NCI-H510A (cell line): ENCODE measurements around the gene KIF2A.
"Not testable (repeated sequence)": the region's sequence is repeated elsewhere in the genome, so short reads cannot be mapped to it uniquely, and the experiment has no call there.

ENCODE experiments used
- DNase-seq: peaks from one replicate; lab custom pipeline; 2025; lab: John Stamatoyannopoulos, UW

KIF2A gene

DNA sequence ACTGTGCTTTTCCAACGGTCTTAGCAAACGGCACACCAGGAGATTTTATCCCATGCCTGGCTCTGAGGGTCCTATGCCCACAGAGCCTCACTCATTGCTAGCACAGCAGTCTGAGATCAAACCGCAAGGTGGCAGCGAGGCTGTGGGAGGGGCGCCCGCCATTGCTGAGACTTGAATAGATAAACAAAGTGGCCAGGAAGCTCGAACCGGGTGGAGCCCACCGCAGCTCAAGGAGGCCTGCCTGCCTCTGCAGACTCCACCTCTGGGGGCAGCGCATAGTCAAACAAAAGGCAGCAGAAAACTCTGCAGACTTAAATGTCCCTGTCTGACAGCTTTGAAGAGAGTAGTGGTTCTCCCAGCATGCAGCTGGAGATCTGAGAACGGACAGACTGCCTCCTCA lies 14.2 kb upstream of the KIF2A start:
- DNase-seq = not testable (repeated sequence)

- no peak for DNase-seq
Measured at GRCh38 chr5:62296998-62297397, 9.0 kb upstream of the KIF2A start.

DNA sequence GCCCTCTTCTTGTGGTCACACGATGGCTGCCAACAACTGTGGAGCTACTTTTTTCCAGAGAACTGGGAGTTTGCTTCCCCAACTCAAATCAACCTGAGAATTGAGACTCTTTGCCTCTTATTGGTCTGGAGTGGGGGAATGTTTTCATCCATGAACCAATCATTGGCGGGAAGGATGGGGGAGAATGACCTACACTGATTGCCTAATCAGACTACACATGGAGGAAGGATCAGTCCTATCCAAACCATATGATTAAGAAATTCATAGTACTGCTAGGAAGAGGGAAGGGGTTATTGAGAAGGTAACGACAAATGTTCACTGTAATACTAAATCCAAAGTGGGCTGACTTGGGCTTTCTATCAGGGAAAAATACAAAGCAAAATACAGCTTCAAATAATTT lies 7.9 kb upstream of the KIF2A start:
- no peak for DNase-seq

- no peak for DNase-seq
Measured at GRCh38 chr5:62299101-62299500, 6.9 kb upstream of the KIF2A start.

- DNase-seq = no peak
Measured at GRCh38 chr5:62299600-62299999, 6.4 kb upstream of the KIF2A start.

- no peak for DNase-seq
Measured at GRCh38 chr5:62305358-62305714, 670 bp upstream of the KIF2A start.

DNA sequence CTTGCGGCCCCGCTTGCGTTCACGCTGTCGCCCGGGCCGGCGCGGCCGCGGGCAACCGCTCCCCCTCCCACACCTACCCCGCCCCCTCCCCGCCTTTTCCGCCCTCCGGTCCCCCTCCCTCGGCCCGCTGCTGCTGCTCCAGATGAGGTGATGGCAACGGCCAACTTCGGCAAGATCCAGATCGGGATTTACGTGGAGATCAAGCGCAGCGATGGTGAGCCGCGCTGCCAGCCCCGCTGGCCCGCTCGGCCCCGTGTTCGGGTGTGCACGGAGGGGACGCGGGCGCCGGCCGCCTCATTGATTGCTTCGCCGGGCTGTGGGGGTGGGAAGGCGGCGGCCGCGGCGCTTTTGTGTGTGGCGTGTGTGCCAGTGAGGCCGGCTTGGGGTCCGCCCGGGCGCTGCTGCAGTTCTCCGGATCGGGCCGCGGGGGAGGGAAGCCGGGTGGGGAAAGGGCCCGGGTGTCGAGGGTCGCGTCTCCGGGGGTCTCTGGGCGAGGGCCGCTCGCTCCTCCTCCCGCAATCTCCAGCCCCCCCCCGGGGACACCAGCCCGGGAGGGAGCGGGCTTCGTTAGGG lies 403 bp downstream of the KIF2A start:
- no peak for DNase-seq

- no peak for DNase-seq
Measured at GRCh38 chr5:62306896-62307689, 1.1 kb downstream of the KIF2A start.

DNA sequence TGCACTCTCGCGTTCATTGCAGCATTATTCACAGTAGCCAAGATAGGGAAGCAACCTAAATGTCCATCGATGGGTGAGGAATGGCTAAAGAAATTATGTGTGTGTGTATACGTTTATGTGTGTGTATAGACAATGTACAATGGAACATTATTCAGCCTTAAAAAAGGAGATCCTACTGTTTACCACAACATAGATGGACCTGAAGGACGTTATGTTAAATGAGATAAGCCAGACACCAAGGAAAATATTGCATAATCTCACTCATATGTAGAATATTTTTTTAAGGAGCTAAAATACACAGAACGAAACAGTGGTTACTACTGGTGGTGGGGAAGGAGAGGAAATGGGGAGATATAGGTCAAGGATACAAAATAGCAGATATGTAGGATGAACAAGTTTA lies 2.4 kb downstream of the KIF2A start:
- no peak for DNase-seq

DNA sequence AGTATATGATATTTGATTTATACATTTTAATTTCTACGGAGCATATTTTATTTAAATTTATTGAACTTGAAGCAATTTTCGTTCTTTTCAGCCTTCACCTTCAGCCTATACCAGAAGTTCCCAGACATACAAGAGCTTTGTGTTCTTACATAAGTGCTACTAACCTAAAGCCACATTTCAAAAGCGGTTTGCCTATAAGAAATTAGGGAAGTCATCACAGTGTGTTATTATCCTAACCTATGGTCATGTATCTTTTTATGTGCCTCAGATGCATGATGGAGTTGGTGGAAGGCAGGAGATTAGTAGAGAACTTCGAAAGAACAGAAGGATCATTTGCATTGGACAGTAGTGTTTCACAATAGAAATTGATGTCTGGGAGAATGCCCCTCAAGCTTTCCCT lies 3.1 kb downstream of the KIF2A start:
- no peak for DNase-seq

DNA sequence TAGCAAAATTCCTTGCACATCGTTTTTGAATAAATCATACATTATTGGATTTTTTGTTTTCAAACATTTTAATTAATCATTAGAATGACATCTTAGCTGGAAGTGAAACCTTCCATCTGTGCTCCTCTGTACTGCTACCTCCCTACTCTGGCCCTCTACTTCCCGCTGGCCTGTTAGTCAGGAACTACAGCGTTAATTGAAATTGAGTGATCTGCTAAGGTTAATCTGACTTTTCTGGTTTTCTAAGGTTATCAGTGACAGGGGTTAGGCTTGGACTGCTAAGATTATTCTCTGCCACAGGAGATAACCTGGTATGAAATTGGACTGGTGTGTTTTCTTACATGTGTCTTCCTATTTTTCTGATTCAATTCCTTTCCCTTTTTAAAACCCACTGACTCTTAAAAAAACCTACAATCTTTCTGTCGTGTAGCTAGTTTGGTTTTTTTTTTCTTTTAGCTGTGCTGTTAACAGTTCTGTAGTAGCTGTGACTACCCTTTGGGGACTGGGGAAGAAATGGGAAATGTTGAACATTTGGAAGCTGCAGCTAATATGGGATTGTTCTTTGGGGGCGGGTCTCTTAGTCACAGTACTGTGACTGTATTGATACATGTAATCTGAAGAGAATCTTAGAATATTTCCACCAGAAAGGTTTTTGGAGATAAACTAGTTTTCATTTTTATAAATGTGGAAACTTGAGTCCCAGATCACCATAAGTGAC lies 4.6 kb downstream of the KIF2A start:
- no peak for DNase-seq

GRCh38 chr5:62312036-62312435 lies 6.0 kb downstream of the KIF2A start:
- DNase-seq = no peak

DNA sequence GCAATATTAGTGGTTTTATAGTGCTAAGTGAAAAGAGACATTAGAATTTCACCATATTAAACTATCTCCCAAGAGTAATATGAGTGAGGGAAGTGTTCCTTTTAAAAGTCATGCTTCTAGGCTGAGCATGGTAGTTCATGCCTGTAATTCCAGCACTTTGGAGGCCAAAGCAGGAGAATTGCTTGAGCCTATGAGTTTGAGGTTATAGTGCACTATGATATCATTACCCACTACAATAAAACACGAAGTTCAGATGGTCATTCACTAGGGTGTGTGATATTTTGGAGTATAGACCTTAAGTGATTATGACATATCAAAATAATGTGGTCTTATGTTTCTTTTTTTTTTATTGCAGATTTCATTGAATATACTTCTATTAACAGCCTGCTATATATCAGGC lies 6.7 kb downstream of the KIF2A start:
- no peak for DNase-seq

DNA sequence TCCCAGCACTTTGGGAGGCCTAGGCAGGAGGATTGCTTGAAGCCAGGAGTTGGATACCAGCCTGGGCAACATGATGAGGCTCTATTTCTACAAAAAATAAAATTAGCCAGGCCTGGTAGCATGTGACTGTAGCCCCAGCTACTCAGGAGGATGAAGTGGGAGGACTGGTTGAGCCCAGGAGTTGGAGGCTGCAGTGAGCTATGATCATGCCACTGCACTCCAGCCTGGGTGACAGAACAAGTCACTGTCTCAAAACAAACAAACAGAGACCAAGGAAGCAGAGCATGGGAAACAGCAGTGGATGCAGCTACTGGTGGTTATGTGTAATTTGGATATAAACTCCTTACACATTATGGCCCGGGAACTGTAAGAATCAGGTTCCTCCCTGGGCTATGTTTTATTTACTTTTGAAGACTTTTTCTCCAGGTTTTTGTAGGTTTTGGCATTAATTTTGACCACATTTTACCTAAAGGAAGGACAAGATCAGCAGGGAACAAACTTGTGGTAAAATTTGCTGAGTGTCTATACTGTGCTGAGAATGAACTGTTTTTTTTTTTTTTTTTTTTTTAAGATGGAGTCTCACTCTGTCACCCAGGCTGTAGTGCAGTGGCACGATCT lies 8.3 kb downstream of the KIF2A start:
- no peak for DNase-seq

DNA sequence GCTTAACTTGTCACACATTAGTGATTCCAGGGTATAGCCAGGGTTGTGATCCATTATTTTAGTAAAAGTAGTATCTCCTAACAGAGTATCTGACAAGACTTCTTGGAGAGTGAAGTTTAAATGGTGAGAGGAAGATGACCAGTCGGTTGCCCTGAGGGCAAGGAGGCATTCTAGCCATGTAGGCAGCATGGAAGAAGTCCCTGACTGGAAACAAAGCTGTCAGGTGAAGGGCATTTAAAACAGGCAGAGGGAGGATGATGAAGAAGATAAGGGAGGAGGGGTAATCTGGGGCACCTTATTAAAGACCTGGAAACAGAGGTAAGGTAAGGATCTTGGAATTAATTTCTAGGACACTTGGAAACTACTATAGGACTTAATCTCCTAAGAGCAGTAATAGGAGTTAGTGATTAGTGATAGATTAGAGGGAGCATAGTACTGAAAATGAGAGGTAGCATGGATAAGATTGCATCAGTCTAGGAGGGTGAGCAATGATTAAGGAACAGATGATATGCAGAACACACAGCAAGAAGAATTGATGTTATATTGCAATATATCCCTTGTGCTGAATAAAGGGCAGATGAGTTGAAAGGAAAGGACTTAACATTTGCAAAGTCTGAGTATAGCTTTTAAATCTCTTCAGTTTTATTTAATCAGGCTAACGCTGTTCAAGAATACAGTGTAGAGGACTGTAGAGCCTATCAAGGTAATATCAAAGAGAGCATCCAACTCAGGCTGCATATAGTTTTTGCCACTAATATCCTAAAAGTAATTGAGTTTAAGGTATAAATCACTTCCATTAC lies 9.6 kb downstream of the KIF2A start:
- no peak for DNase-seq

- DNase-seq = no peak
Measured at GRCh38 chr5:62316176-62316502, 10.1 kb downstream of the KIF2A start.

DNA sequence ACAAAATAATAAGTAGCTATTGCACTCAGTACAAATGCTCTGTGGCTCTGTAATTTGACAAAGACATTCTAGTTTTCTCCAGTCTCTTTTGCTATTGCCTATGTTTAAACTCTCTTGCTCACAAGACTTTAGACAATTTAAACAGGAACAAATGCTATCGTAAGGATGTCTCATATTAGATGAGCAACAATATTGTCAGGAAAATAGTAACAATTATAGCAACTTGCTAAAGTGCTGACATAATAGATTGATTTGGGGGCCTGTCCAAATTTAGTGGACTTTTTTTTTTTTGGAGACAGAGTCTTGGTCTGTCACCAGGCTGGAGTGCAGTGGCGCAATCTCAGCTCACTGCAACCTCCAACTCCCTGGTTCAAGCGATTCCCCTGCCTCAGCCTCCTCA lies 11.8 kb downstream of the KIF2A start:
- no peak for DNase-seq

DNA sequence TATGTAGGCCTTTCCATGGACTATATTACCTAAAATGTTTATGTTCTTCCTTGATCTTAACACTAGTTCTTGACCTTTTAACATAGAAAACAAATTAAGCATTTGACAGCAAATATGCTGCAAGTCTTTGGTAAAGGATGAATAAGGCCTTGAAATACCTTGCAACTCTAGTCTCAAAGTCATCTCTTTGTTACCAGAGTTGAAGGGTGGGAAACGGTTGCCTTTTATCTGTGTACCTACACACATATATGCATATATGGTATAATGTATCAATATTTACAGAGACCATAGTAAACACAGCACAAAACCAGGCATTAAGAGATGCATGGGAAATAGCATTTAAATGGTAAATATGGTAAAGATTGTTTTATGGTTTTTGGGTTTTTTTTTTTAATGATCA lies 16.5 kb downstream of the KIF2A start:
- DNase-seq = no peak

DNA sequence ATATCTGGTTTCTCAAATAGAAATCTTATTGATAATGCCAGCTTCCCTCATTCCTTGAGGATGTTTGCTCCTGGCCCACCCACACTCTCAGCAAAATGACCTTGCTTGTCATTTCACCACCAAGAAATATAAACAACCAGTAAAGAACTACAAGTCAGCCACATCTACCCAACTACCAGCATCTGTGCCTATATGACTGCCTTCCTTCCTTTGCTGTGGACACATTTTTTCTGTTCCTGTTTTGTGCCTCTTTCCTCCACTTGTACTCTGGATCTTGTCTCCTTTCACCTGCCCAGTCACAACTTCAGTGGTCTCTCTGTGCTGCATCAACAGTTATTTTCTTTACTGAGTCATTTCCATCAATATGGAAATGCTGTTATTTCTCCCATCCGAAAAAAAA lies 20.3 kb downstream of the KIF2A start:
- DNase-seq = no peak

GRCh38 chr5:62326702-62327101 lies 20.7 kb downstream of the KIF2A start:
- no peak for DNase-seq

DNA sequence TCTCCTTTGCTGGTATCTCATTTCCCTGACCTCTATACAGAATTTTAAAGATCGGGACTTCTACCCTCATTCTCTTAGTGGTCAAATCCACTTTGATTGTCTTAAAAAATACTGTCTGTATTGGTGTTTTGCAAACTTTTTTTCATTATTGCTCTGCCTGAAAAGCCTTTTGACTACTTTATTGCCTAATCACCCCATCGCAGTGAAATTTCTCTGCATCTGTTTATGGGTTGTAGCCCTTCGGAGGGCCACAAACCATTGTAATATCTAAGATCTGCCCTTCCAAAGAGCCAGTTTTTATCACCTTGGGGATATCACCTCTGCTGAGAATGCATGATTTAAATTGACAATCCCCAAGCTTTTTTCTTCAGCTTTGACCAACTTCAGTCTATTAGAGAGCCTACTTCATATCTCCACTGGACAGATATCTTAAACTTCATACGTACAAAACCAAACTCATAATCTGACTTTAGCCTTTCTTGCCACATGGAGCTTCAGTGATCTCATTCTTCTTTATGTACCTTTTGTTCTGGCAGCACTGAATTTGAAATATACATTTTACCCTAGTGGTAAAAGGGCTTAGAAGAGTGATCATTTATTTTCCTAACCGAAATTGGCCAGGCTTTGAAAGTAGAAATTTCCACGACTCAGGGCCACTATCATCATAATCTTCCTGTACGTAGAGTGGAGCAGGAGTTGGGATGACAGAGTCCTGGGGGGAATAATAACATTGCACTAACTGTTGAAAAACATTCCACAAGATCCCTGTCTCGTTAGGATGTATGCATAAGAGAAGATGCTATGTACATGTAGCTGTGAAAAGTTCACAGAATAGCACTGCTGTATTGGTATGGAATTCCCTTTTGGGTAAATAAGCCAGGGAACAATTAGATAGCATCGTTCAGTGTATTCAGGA lies 21.4 kb downstream of the KIF2A start:
- DNase-seq = no peak
